Posterior cingulate gyrus (tissue), 11 donors: ENCODE measurements around the gene C9orf78.

Experiments used
- DNase-seq, 10 donors: peaks; one replicate each; pipeline versions ENCODE4 v3.0.0 to v3.0.0-alpha.2; 2020 to 2021; ENCODE audit warnings: mixed read lengths in 3 of 10
- intact Hi-C: fragments of 100-400 bp; cut with DNase I; formaldehyde crosslinking; loops from one replicate; pipeline ENCODE4 v1.15.1; 2023

Gene C9orf78

GRCh38 chr9:129835128-129835859, at the start of gene C9orf78, which contains the start of gene USP20:
Gene C9orf78 (minus strand): TSS chr9:129835275. CDS start chr9:129835221, 54 bp downstream.
Gene USP20 (plus strand): TSS chr9:129835458. CDS start chr9:129852556, 17,098 bp downstream.
- intact Hi-C loops, result loop anchor here (1.0 to 5.0 kb wide), 2 partner anchors 21 to 52 kb away; no protein-coding TSS in a partner anchor
- peak; percentile 88 to 100 (median 94) for DNase-seq

- intact Hi-C loops, result loop anchor here (2.0 to 10.0 kb wide), 4 partner anchors 47 to 353 kb away; partner anchors contain the start of genes C9orf78, FNBP1 and USP20
- DNase-seq, result peak; percentile 63 to 97 (median 78)
Observed at GRCh38 chr9:129884220-129885017, 49.3 kb upstream of the C9orf78 start.

- DNase-seq, result peak in 2 of 10 donors; percentile 50 to 77
- intact Hi-C loops, result loop anchor here (10.0 kb wide), 1 partner anchor 223 kb away; no protein-coding TSS in a partner anchor
Observed at GRCh38 chr9:129881547-129882324, 46.7 kb upstream of the C9orf78 start.

- DNase-seq, result peak in 1 of 10 donors; percentile 78
- intact Hi-C loops, result loop anchor here (10.0 kb wide), 1 partner anchor 224 kb away; no protein-coding TSS in a partner anchor
Observed at GRCh38 chr9:129880654-129881546, 45.8 kb upstream of the C9orf78 start.

- peak in 2 of 10 donors; percentile 71 to 76 for DNase-seq
- intact Hi-C loops, result loop anchor here (10.0 kb wide), 1 partner anchor 225 kb away; no protein-coding TSS in a partner anchor
Observed at GRCh38 chr9:129879991-129880653, 45.0 kb upstream of the C9orf78 start.

- intact Hi-C loops, result no loop called here
- DNase-seq, result peak in 2 of 10 donors; percentile 38 to 69
Observed at GRCh38 chr9:129879103-129879699, 44.1 kb upstream of the C9orf78 start.

GRCh38 chr9:129878291-129878690, 43.2 kb upstream of the C9orf78 start:
- intact Hi-C loops, result no loop called here
- peak in 3 of 10 donors; percentile 13 to 80 (median 71) for DNase-seq

- intact Hi-C loops, result no loop called here
- no peak for DNase-seq
Observed at GRCh38 chr9:129876815-129877214, 41.7 kb upstream of the C9orf78 start.

- intact Hi-C loops, result no loop called here
- DNase-seq, result peak in 3 of 10 donors; percentile 13 to 88 (median 84)
Observed at GRCh38 chr9:129875687-129876395, 40.8 kb upstream of the C9orf78 start.

- intact Hi-C loops, result no loop called here
- peak in 3 of 10 donors; percentile 19 to 83 (median 75) for DNase-seq
Observed at GRCh38 chr9:129875181-129875611, 40.1 kb upstream of the C9orf78 start.

GRCh38 chr9:129874261-129875101, 39.4 kb upstream of the C9orf78 start:
- peak in 3 of 10 donors; percentile 24 to 73 (median 73) for DNase-seq
- intact Hi-C loops, result no loop called here

GRCh38 chr9:129873563-129874190, 38.6 kb upstream of the C9orf78 start:
- intact Hi-C loops, result no loop called here

GRCh38 chr9:129871046-129871445, 36.0 kb upstream of the C9orf78 start:
- intact Hi-C loops, result no loop called here
- DNase-seq, result peak in 1 of 10 donors; percentile 17

More at GRCh38 chr9:129873563-129874190, 38.6 kb upstream of the C9orf78 start:
- DNase-seq, result peak in 1 of 10 donors; percentile 54

- intact Hi-C loops, result no loop called here
- DNase-seq, result peak in 2 of 10 donors; percentile 68 to 77
Observed at GRCh38 chr9:129869585-129870501, 34.8 kb upstream of the C9orf78 start.
